Measurements from ENCODE around the gene TFF3. TPM values are rescaled to one million over a fixed set of nuclear protein-coding genes. Genes with fewer than 3 reads are reported as not detected.
"Not testable (repeated sequence)": the region's sequence is repeated elsewhere in the genome, so short reads cannot be mapped to it uniquely, and the experiment has no call there.

Gene TFF3
- total RNA-seq, 2 experiments from 2014 or later = not detected

DNA sequence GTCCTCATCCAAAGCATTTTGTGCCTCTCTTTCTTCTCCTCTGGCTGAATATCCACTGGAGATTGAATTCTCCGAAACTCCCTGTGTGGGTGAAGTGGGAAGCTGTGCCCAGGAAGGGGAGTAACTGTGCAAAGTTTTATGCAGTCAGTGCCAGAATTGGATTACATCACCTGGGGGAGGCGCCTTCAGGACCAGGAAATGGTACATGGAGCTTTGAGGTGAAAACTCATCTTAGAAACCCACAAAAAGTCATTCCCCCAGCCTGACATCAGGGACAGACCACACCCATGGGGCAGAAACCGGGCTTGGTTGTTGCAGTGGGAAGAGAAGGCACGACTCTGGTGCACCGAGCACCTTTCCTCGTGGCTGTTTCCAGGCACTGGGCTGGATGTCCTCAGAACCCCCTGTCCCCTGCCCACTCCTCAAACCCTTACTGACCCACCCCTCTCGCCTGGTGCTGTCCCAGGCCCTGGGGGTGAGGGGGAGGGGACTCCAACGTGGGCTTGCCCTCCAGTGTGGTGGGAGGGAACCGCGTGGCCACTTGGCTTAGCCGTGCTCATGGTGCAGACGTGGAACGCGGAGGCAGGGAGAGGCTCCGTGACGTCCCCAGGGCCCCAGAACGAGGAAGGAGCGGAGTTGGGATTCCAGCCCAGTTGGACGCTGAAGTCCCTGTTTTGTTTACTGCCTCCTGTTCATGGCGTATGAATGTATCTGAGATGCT, 15.7 kb downstream of the TFF3 start:
- ChIA-PET CTCF (interaction anchor here (1.2 kb wide), 1 partner anchor 10 kb away, joined by 6 read pairs; no protein-coding TSS in a partner anchor), POLR2A (interaction anchor here (0.6 kb wide), 1 partner anchor 14 kb away, joined by 3 read pairs; no protein-coding TSS in a partner anchor)
- H3K27me3 Mint-ChIP-seq = no peaks in the 10 kb centered on the region
- intact Hi-C loops (cut with micrococcal nuclease) = loop anchor here (10.0 kb wide), 1 partner anchor 85 kb away; no protein-coding TSS in a partner anchor
- H3K27ac Mint-ChIP-seq = no peak overlapping the region
- no peaks in the 10 kb centered on the region for H3K9me3 Mint-ChIP-seq
- peaks cover 8% of the 10 kb centered on the region for H3K36me3 Mint-ChIP-seq
- H3K4me3 Mint-ChIP-seq = no peak overlapping the region
- DNase-seq = peak; percentile 59
- peaks cover 11% of the 10 kb centered on the region for H3K4me1 Mint-ChIP-seq (ENCODE audit: low read depth)

DNA sequence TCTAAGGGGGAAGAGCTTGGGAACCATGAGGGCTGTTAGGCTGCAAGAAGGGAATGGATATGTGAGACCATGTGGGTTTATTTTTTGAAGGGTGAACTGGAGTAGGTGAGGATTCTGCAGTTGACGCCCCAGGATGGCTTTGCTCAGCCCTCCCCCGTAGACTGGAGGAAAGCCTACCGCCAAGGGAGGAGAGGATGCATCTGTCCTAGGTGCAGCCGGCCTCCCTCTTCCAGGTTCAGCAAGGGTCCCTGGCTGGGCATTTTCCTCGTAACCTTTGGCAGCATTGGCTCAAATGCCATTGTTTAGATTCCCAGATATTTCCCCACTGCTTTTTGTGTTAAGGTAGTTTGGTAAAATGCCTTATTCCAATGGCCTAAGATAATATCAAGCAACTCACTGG, 16.6 kb downstream of the TFF3 start:
- H3K36me3 Mint-ChIP-seq = peaks cover 8% of the 10 kb centered on the region
- DNase-seq = no peak
- no peak overlapping the region for H3K4me3 Mint-ChIP-seq
- no peak overlapping the region for H3K27ac Mint-ChIP-seq
- peaks cover 11% of the 10 kb centered on the region for H3K4me1 Mint-ChIP-seq (ENCODE audit: low read depth)
- intact Hi-C loops (cut with micrococcal nuclease) = no loop called here
- no peaks in the 10 kb centered on the region for H3K27me3 Mint-ChIP-seq
- CTCF ChIA-PET = interaction anchor here (2.3 kb wide), 1 partner anchor 10 kb away, joined by 9 read pairs; no protein-coding TSS in a partner anchor
- POLR2A ChIA-PET = no interaction called here
- H3K9me3 Mint-ChIP-seq = no peaks in the 10 kb centered on the region

DNA sequence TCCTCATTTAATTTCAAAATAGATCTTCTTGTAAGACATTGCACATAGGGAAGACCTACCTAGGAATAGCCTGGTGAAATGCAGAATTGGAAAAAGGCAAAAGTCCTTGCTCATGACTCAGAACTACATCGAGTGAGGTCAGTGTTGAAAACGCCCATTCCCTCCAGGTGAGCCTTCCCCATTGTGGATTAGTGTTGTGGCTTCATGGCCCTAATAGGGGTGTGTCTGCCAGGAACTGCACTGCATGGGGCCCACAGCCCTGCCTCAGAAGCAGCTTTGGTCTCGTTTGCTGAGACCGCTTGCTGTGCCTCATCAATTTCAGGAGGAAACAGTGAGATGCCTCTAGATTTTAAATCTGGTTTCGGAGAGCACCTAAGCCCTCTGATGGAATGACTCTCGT, 17.0 kb downstream of the TFF3 start:
- intact Hi-C loops (cut with micrococcal nuclease) = no loop called here
- CTCF ChIA-PET = interaction anchor here (1.0 to 2.3 kb wide), 2 partner anchors 11 to 152 kb away, joined by 4 to 9 read pairs; no protein-coding TSS in a partner anchor
- peaks cover 11% of the 10 kb centered on the region for H3K4me1 Mint-ChIP-seq (ENCODE audit: low read depth)
- no peaks in the 10 kb centered on the region for H3K9me3 Mint-ChIP-seq
- peaks cover 8% of the 10 kb centered on the region for H3K36me3 Mint-ChIP-seq
- H3K4me3 Mint-ChIP-seq = no peak overlapping the region
- DNase-seq = no peak
- no peak overlapping the region for H3K27ac Mint-ChIP-seq
- H3K27me3 Mint-ChIP-seq = no peaks in the 10 kb centered on the region
- POLR2A ChIA-PET = no interaction called here

DNA sequence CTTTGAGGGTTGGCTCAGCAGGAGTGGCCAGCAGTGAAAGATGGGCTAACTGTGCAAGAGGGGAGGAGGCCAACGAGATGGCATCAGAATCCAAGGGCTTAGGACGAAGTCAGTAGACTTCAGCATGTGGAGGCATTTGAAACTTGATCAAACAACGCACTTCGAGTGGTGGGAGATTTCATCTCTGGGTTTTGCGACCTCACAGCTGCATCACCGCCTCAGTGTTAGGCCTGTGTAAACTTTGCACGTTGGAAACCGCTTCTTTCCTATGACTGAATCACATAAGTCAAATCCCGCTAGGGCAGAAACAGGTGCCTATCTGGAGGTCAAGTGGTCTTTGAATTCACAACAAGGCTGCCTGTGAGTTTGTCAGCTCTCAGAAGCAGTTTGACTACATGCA, 17.8 kb downstream of the TFF3 start:
- H3K9me3 Mint-ChIP-seq = no peaks in the 10 kb centered on the region
- no peak for DNase-seq
- H3K4me3 Mint-ChIP-seq = no peak overlapping the region
- POLR2A ChIA-PET = no interaction called here
- H3K27ac Mint-ChIP-seq = no peak overlapping the region
- intact Hi-C loops (cut with micrococcal nuclease) = no loop called here
- peaks cover 11% of the 10 kb centered on the region for H3K4me1 Mint-ChIP-seq (ENCODE audit: low read depth)
- peaks cover 8% of the 10 kb centered on the region for H3K36me3 Mint-ChIP-seq
- no peaks in the 10 kb centered on the region for H3K27me3 Mint-ChIP-seq
- CTCF ChIA-PET = interaction anchor here (1.0 to 2.3 kb wide), 2 partner anchors 12 to 151 kb away, joined by 4 to 9 read pairs; no protein-coding TSS in a partner anchor

DNA sequence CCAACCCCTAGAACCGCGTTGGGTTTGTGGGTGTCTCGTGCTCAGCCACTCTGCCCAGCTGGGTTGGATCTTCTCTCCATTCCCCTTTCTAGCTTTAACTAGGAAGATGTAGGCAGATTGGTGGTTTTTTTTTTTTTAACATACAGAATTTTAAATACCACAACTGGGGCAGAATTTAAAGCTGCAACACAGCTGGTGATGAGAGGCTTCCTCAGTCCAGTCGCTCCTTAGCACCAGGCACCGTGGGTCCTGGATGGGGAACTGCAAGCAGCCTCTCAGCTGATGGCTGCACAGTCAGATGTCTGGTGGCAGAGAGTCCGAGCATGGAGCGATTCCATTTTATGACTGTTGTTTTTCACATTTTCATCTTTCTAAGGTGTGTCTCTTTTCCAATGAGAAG, 18.7 kb downstream of the TFF3 start:
- peaks cover 8% of the 10 kb centered on the region for H3K36me3 Mint-ChIP-seq
- no peak for DNase-seq
- H3K4me3 Mint-ChIP-seq = no peak overlapping the region
- H3K9me3 Mint-ChIP-seq = no peaks in the 10 kb centered on the region
- H3K27me3 Mint-ChIP-seq = no peaks in the 10 kb centered on the region
- ChIA-PET POLR2A (no interaction called here), CTCF (interaction anchor here (2.3 kb wide), 1 partner anchor 13 kb away, joined by 9 read pairs; no protein-coding TSS in a partner anchor)
- intact Hi-C loops (cut with micrococcal nuclease) = no loop called here
- H3K27ac Mint-ChIP-seq = no peak overlapping the region
- peaks cover 11% of the 10 kb centered on the region for H3K4me1 Mint-ChIP-seq (ENCODE audit: low read depth)

DNA sequence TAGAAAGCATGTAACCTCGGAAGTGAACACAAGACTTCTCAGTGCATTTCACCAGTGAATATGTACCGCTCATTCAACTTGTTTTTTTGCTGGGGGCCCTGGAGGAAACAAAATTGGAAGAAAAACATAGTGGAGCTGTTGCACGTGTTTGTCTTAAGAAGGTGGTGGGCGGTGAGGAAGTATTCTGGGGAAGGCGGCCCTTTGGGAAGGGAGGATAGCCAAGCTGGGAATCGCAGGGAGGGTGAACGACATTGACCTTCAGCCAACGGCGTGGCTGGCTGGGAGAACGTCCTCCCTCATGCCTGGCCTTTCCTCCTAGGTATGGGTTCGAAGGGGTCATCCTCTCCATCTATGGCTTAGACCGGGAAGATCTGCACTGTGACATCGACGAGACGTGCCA, 19.4 kb downstream of the TFF3 start:
- Mint-ChIP-seq H3K36me3 (peaks cover 8% of the 10 kb centered on the region), H3K27me3 (no peaks in the 10 kb centered on the region), H3K9me3 (no peaks in the 10 kb centered on the region), H3K4me1 (ENCODE audit: low read depth) (peaks cover 11% of the 10 kb centered on the region), H3K27ac (no peak overlapping the region), H3K4me3 (no peak overlapping the region)
- ChIA-PET POLR2A (no interaction called here), CTCF (no interaction called here)
- DNase-seq = no peak
- intact Hi-C loops (cut with micrococcal nuclease) = no loop called here

DNA sequence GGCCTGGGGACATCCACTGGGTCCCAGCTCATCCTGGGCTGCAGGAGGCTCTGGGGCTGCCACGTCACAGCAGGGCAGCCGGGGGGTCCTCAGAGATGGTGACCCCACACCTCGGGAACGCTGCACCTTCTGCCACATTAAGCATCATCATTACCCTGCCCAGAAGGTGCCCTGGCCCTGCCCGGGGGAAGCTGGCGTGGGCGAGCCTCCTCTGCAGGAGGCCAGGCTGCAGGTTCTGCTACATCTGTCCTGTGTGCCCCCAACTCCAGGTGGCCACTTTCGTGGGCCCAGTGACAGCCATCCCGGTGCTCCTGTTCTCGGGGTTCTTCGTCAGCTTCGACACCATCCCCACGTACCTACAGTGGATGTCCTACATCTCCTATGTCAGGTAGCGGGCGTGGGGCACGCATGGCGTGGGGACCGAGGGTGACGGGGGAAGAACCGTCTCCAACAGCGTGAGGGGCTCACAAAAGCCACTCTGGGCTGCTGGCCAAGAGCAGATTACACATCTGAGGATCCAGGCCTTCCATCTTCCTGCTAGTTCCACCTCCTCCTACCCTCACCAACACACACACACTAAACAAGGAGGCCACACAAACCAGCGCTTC, 20.8 kb downstream of the TFF3 start:
- Mint-ChIP-seq H3K4me3 (no peak overlapping the region), H3K27ac (no peak overlapping the region), H3K4me1 (ENCODE audit: low read depth) (peaks cover 4% of the 10 kb centered on the region), H3K9me3 (no peaks in the 10 kb centered on the region), H3K36me3 (peaks cover 8% of the 10 kb centered on the region), H3K27me3 (no peaks in the 10 kb centered on the region)
- ChIA-PET POLR2A (no interaction called here), CTCF (no interaction called here)
- DNase-seq = no peak
- intact Hi-C loops (cut with micrococcal nuclease) = no loop called here

DNA sequence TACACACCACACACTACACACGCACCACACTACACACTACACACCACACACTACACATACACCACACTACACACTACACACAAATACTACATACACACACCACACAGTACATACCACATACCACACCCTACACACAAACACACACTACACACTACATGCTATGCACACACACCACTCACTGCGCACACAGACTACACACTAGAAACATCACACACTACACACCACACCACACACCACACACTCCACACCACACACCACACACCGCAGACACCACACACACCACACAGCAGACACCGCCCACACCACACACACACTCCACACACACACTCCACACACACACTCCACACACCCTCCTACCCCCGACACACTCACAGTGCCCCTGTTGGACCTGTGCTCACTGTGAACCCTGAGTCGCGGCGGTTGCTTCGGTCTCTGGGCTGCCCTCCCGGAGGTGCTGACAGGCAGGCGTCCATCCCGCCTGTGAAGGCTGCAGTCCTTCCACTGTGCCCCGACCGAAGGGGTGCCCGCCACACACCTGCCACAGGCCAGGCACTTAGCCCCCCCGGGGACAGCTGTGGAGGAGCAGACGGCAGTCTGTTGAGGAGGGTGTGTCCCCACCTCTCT, 21.4 kb downstream of the TFF3 start:
- Mint-ChIP-seq H3K4me3 (no peak overlapping the region), H3K36me3 (peaks cover 13% of the 10 kb centered on the region), H3K4me1 (ENCODE audit: low read depth) (no peaks in the 10 kb centered on the region), H3K27ac (no peak overlapping the region), H3K9me3 (no peaks in the 10 kb centered on the region), H3K27me3 (no peaks in the 10 kb centered on the region)
- intact Hi-C loops (cut with micrococcal nuclease) = no loop called here
- no peak for DNase-seq
- POLR2A ChIA-PET = no interaction called here
- CTCF ChIA-PET = no interaction called here

DNA sequence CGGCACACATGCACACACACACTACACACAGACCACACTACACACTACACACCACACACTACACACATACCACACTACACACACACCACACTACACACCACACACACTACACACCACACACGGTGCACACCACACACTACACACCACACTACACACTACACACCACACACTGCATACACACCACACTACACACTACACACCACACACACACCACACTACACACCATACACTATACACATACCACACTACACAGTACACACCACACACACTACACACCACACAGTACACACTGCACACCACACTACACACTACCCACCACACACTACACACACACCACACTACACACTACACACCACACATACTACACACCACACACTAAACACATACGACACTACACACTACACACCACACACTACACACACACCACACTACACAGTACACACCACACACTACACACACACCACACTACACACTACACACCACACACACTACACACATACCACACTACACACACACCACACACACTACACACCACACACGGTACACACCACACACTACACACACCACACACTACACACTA, 22.6 kb downstream of the TFF3 start:
- intact Hi-C loops (cut with micrococcal nuclease) = not testable (repeated sequence)

DNA sequence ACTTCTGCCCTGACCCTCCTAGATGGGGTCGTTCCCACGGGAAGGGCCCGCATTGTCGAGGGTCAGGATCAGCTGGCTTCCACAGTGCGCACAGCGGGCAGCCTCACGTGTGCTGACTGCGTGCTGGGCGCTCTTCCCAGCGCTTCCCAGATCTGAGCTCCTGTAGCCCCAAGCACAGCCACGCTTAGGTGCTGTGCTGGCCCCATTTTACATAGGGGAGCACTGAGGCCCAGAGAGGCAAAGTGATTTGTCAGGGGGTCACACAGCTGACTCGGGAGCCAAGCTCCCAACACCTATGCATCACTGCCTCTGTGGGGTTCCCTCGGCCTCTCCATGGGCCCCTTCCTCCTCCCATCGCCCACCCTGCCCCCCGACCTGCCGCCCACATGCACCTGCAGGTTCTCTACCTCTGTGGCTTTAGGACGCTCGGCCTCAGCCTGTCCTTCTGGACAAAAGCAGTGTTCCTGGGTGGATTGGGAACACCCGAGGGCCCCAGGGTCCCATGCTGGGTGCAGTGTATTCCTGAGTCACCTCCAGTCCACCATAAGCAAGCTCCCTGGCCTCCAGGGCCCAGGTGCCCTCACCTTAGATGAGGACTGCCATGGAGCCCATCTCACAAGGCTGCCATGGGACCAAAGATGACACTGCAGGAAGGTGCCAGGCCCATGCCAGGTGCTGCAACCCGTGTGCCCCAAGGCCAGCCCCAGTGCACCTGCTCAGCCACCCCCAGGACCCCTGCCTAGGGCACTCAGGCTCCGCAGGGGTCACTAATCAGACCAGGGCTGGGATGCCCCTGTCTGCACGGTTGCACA, 23.3 kb downstream of the TFF3 start:
- Mint-ChIP-seq H3K9me3 (no peaks in the 10 kb centered on the region), H3K4me3 (no peak overlapping the region), H3K4me1 (ENCODE audit: low read depth) (no peaks in the 10 kb centered on the region), H3K27me3 (no peaks in the 10 kb centered on the region), H3K36me3 (peaks cover 23% of the 10 kb centered on the region), H3K27ac (no peak overlapping the region)
- DNase-seq = no peak
- intact Hi-C loops (cut with micrococcal nuclease) = no loop called here
- ChIA-PET CTCF (interaction anchor here (2.0 kb wide), 1 partner anchor 18 kb away, joined by 7 read pairs; no protein-coding TSS in a partner anchor), POLR2A (no interaction called here)

More for the DNA sequence above, 22.6 kb downstream of the TFF3 start:
- POLR2A ChIA-PET; H3K27me3 Mint-ChIP-seq; CTCF ChIA-PET; H3K9me3 Mint-ChIP-seq; H3K4me1 Mint-ChIP-seq (ENCODE audit: low read depth); H3K27ac Mint-ChIP-seq; H3K4me3 Mint-ChIP-seq; DNase-seq: not testable (repeated sequence)
- peaks cover 20% of the 10 kb centered on the region for H3K36me3 Mint-ChIP-seq

DNA sequence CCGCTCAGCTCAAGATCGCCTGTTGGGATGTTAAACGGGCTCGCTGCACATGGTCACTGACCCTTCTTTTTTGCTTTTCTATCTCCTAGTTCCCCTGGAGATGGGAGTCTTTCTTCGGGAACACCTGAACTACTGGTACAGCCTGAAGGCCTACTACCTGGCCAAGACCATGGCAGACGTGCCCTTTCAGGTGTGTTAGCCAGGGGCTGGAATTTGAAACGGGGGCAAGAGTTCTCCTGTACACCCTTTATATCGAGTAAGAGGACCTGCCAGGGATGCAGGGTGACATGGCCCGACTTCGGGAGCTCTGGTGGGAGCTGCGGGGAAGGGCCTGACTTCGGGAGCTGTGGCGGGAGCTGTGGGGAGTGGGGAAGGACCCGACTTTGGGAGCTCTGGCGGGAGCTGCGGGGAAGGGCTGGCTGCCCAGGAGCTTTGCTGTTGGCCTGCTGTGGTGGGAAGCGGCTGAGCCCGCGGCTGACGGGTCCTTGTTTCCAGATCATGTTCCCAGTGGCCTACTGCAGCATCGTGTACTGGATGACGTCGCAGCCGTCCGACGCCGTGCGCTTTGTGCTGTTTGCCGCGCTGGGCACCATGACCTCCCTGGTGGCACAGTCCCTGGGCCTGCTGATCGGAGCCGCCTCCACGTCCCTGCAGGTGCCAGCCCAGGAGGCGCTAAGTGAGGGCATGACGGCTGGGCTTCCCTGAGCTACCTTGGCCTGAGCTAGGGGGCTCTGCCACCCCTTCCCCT, 24.0 kb downstream of the TFF3 start:
- ChIA-PET CTCF (interaction anchor here (1.0 to 2.0 kb wide), 2 partner anchors 19 to 90 kb away, joined by 3 to 7 read pairs; no protein-coding TSS in a partner anchor), POLR2A (interaction anchor here (0.6 kb wide), 1 partner anchor 459 kb away, joined by 3 read pairs; no protein-coding TSS in a partner anchor)
- Mint-ChIP-seq H3K4me1 (ENCODE audit: low read depth) (no peaks in the 10 kb centered on the region), H3K9me3 (no peaks in the 10 kb centered on the region), H3K36me3 (peaks cover 31% of the 10 kb centered on the region), H3K4me3 (no peak overlapping the region), H3K27ac (no peak overlapping the region), H3K27me3 (no peaks in the 10 kb centered on the region)
- no peak for DNase-seq
- intact Hi-C loops (cut with micrococcal nuclease) = no loop called here
